HepG2 (cell line): ENCODE results near the gene SLC35A3. TPM values are rescaled to one million over a fixed set of nuclear protein-coding genes. Genes with fewer than 3 reads are reported as not detected.

Source experiments
- TEAD3 ChIP-seq: optimal IDR thresholded peaks from 2 replicates; pipeline ENCODE3; 2016; ENCODE audit warnings: borderline replicate concordance
- THAP9 ChIP-seq: sonication (generic); formaldehyde crosslinking; IDR thresholded peaks from 2 replicates; pipeline ENCODE4; 2020; ENCODE audit warnings: missing genetic modification reagents, mild to moderate bottlenecking, borderline replicate concordance
- ZNF205 ChIP-seq: IDR thresholded peaks from 2 replicates; pipeline ENCODE4 v1.6.1; 2018; ENCODE audit warnings: missing biosample characterization, missing genetic modification reagents
- ZNF780A ChIP-seq: sonication (generic); formaldehyde crosslinking; IDR thresholded peaks from 2 replicates; pipeline ENCODE4 v1.8.0; 2022; ENCODE audit warnings: mild to moderate bottlenecking, missing genetic modification reagents, moderate library complexity
- ZNF788 ChIP-seq: sonication (generic); formaldehyde crosslinking; IDR thresholded peaks from 2 replicates; pipeline ENCODE4 v1.5.0; 2020; ENCODE audit warnings: mild to moderate bottlenecking, missing genetic modification reagents, borderline replicate concordance
- polyA plus RNA-seq, 8 experiments: library from polyadenylated mRNA; depleted of rRNA in 3 of 8; stranded (reverse) in 7 of 8; unstranded in 1 of 8; fragments of >200 nt; fragmentation: Illumina TruSeq in 4 of 8; extraction: Trizol in 4 of 8; gene quantifications; 2 replicates each; pipeline versions ENCODE4 v1.2.1 to v1.2.3, GENCODE V29; 2011 to 2016; ENCODE audit warnings: low read depth in 4 of 8, missing spikeins in 1 of 8, mixed read lengths in 1 of 8; ENCODE audit not compliant: insufficient read depth in 1 of 8
- total RNA-seq, 5 experiments: library from RNA; depleted of rRNA; stranded (reverse); fragments of >200 nt; fragmentation: Illumina TruSeq; extraction: Trizol; gene quantifications; 2 replicates each; pipeline ENCODE4 v1.2.3, GENCODE V29; 2016; ENCODE audit warnings: low read depth in 1 of 5
- TF ChIP-seq, protein P1 (sequence below): sonication (generic); formaldehyde crosslinking; IDR thresholded peaks from 2 replicates; pipeline ENCODE4 v1.4.0; 2020; ENCODE audit warnings: missing genetic modification reagents
- TF ChIP-seq, protein P2 (sequence below): sonication (generic); formaldehyde crosslinking; IDR thresholded peaks from 2 replicates; pipeline ENCODE4 v1.4.0; 2020; ENCODE audit warnings: mild to moderate bottlenecking, missing genetic modification reagents
- TF ChIP-seq, protein P3 (sequence below): sonication (generic); formaldehyde crosslinking; IDR thresholded peaks from 2 replicates; pipeline ENCODE4 v1.4.0; 2020; ENCODE audit warnings: mild to moderate bottlenecking, missing genetic modification reagents
- TF ChIP-seq, protein P4 (sequence below): sonication (generic); formaldehyde crosslinking; IDR thresholded peaks from 2 replicates; pipeline ENCODE4 v1.5.0; 2020; ENCODE audit warnings: mild to moderate bottlenecking, missing genetic modification reagents

Gene SLC35A3
- total and polyA plus RNA-seq, 2 of the 13 experiments (the other 11 are each of a cell fraction or from before 2014, with no cell fraction given) = 11.2 to 24.9 TPM

DNA sequence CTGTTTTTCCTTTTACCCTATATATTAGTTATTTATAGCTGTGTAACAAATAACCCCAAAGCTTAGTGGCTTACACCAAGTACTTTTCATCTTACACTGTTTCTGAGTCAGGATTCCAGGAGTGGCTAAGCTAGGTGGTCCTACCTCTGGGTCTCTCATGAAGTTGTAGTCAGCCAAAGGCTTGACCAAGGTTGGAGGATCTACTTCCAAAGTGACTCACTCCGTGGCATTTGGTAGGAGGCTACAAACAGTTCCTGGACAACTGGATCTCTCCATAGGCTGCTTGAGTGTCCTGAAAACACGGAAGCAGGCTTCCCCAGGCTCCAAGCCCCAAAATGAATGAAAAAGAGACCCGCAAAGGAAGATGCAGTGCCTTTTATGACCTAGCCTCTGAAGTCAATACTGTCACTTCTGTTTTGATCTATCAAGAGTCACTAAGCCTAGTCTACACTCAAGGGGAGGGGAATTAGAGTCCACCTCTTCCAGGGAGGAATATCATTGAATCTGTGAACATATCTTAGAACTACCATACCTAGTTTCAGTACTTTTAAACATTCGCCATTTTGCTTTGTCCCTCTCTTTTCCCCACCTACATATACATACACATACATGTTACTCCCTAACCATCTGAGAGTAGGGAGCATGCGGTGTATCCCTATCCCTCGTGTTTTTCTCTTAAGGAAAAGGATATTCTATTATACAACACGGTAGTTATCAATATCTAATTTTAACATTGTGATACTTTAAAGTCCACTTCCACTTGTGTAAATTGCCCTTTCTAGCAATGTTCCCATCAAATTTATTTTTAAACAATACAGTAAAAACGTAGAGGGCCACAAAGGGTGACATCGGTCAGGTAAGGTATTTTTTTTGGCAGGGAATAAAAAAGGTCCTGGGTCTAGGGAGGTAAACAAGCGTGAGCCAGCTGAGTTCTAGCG lies 67.2 kb downstream of the SLC35A3 start (continued):
- TF ChIP-seq, protein P1, sequence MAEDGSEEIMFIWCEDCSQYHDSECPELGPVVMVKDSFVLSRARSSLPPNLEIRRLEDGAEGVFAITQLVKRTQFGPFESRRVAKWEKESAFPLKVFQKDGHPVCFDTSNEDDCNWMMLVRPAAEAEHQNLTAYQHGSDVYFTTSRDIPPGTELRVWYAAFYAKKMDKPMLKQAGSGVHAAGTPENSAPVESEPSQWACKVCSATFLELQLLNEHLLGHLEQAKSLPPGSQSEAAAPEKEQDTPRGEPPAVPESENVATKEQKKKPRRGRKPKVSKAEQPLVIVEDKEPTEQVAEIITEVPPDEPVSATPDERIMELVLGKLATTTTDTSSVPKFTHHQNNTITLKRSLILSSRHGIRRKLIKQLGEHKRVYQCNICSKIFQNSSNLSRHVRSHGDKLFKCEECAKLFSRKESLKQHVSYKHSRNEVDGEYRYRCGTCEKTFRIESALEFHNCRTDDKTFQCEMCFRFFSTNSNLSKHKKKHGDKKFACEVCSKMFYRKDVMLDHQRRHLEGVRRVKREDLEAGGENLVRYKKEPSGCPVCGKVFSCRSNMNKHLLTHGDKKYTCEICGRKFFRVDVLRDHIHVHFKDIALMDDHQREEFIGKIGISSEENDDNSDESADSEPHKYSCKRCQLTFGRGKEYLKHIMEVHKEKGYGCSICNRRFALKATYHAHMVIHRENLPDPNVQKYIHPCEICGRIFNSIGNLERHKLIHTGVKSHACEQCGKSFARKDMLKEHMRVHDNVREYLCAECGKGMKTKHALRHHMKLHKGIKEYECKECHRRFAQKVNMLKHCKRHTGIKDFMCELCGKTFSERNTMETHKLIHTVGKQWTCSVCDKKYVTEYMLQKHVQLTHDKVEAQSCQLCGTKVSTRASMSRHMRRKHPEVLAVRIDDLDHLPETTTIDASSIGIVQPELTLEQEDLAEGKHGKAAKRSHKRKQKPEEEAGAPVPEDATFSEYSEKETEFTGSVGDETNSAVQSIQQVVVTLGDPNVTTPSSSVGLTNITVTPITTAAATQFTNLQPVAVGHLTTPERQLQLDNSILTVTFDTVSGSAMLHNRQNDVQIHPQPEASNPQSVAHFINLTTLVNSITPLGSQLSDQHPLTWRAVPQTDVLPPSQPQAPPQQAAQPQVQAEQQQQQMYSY (CRISPR knock-in tag) = peak; percentile 71; the same call in 1 of the 2 replicates
- TF ChIP-seq ZNF205 (CRISPR knock-in tag) (no peak), ZNF780A (CRISPR knock-in tag) (no peak), TEAD3 (CRISPR knock-in tag) (peak; percentile 25), ZNF788 (CRISPR knock-in tag) (no peak), THAP9 (CRISPR knock-in tag) (no peak)
- TF ChIP-seq, protein P2, sequence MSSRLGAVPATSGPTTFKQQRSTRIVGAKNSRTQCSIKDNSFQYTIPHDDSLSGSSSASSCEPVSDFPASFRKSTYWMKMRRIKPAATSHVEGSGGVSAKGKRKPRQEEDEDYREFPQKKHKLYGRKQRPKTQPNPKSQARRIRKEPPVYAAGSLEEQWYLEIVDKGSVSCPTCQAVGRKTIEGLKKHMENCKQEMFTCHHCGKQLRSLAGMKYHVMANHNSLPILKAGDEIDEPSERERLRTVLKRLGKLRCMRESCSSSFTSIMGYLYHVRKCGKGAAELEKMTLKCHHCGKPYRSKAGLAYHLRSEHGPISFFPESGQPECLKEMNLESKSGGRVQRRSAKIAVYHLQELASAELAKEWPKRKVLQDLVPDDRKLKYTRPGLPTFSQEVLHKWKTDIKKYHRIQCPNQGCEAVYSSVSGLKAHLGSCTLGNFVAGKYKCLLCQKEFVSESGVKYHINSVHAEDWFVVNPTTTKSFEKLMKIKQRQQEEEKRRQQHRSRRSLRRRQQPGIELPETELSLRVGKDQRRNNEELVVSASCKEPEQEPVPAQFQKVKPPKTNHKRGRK = no peak
- TF ChIP-seq, protein P3, sequence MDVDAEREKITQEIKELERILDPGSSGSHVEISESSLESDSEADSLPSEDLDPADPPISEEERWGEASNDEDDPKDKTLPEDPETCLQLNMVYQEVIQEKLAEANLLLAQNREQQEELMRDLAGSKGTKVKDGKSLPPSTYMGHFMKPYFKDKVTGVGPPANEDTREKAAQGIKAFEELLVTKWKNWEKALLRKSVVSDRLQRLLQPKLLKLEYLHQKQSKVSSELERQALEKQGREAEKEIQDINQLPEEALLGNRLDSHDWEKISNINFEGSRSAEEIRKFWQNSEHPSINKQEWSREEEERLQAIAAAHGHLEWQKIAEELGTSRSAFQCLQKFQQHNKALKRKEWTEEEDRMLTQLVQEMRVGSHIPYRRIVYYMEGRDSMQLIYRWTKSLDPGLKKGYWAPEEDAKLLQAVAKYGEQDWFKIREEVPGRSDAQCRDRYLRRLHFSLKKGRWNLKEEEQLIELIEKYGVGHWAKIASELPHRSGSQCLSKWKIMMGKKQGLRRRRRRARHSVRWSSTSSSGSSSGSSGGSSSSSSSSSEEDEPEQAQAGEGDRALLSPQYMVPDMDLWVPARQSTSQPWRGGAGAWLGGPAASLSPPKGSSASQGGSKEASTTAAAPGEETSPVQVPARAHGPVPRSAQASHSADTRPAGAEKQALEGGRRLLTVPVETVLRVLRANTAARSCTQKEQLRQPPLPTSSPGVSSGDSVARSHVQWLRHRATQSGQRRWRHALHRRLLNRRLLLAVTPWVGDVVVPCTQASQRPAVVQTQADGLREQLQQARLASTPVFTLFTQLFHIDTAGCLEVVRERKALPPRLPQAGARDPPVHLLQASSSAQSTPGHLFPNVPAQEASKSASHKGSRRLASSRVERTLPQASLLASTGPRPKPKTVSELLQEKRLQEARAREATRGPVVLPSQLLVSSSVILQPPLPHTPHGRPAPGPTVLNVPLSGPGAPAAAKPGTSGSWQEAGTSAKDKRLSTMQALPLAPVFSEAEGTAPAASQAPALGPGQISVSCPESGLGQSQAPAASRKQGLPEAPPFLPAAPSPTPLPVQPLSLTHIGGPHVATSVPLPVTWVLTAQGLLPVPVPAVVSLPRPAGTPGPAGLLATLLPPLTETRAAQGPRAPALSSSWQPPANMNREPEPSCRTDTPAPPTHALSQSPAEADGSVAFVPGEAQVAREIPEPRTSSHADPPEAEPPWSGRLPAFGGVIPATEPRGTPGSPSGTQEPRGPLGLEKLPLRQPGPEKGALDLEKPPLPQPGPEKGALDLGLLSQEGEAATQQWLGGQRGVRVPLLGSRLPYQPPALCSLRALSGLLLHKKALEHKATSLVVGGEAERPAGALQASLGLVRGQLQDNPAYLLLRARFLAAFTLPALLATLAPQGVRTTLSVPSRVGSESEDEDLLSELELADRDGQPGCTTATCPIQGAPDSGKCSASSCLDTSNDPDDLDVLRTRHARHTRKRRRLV (CRISPR knock-in tag) = 0 out of 2 replicates have a peak, but pooled peaks have one; percentile 8
- TF ChIP-seq, protein P4, sequence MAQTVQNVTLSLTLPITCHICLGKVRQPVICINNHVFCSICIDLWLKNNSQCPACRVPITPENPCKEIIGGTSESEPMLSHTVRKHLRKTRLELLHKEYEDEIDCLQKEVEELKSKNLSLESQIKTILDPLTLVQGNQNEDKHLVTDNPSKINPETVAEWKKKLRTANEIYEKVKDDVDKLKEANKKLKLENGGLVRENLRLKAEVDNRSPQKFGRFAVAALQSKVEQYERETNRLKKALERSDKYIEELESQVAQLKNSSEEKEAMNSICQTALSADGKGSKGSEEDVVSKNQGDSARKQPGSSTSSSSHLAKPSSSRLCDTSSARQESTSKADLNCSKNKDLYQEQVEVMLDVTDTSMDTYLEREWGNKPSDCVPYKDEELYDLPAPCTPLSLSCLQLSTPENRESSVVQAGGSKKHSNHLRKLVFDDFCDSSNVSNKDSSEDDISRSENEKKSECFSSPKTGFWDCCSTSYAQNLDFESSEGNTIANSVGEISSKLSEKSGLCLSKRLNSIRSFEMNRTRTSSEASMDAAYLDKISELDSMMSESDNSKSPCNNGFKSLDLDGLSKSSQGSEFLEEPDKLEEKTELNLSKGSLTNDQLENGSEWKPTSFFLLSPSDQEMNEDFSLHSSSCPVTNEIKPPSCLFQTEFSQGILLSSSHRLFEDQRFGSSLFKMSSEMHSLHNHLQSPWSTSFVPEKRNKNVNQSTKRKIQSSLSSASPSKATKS (CRISPR knock-in tag) = peak; percentile 80; the same call in 1 of the 2 replicates
